NCI-H2029 (cell line): ENCODE data around the gene ABHD5.
A peak's percentile ranks its signal among the peaks of the same experiment; 100 is the strongest.

Source experiments
- DNase-seq: peaks from one replicate; lab custom pipeline; 2025; lab: John Stamatoyannopoulos, UW

ABHD5 gene

GRCh38 chr3:43685921-43686320, 4.8 kb upstream of the ABHD5 start:
- no peak for DNase-seq

GRCh38 chr3:43686333-43686699, 4.4 kb upstream of the ABHD5 start:
- no peak for DNase-seq

GRCh38 chr3:43686700-43687498, 3.8 kb upstream of the ABHD5 start:
- no peak for DNase-seq

GRCh38 chr3:43687499-43687811, 3.3 kb upstream of the ABHD5 start:
- no peak for DNase-seq

- DNase-seq = no peak
Measured at GRCh38 chr3:43688245-43688650, 2.5 kb upstream of the ABHD5 start.

GRCh38 chr3:43689166-43689565, 1.6 kb upstream of the ABHD5 start:
- no peak for DNase-seq

- peak; percentile 27 for DNase-seq
Measured at GRCh38 chr3:43689766-43690399, 855 bp upstream of the ABHD5 start.

GRCh38 chr3:43691120-43691995, 620 bp downstream of the ABHD5 start:
- DNase-seq = peak; percentile 74

- no peak for DNase-seq
Measured at GRCh38 chr3:43692085-43692855, 1.5 kb downstream of the ABHD5 start.

- no peak for DNase-seq
Measured at GRCh38 chr3:43692971-43693370, 2.2 kb downstream of the ABHD5 start.

- DNase-seq = no peak
Measured at GRCh38 chr3:43693594-43693993, 2.9 kb downstream of the ABHD5 start.

- DNase-seq = no peak
Measured at GRCh38 chr3:43695443-43695842, 4.7 kb downstream of the ABHD5 start.

GRCh38 chr3:43695863-43696262, 5.1 kb downstream of the ABHD5 start:
- DNase-seq = no peak

- no peak for DNase-seq
Measured at GRCh38 chr3:43696441-43696840, 5.7 kb downstream of the ABHD5 start.

- DNase-seq = no peak
Measured at GRCh38 chr3:43696881-43697280, 6.1 kb downstream of the ABHD5 start.

GRCh38 chr3:43699864-43700263, 9.1 kb downstream of the ABHD5 start:
- DNase-seq = no peak

GRCh38 chr3:43704697-43705096, 14.0 kb downstream of the ABHD5 start:
- DNase-seq = no peak

GRCh38 chr3:43706342-43706741, 15.6 kb downstream of the ABHD5 start:
- no peak for DNase-seq

- DNase-seq = no peak
Measured at GRCh38 chr3:43707266-43707665, 16.5 kb downstream of the ABHD5 start.

- no peak for DNase-seq
Measured at GRCh38 chr3:43707998-43708397, 17.3 kb downstream of the ABHD5 start.

- DNase-seq = no peak
Measured at GRCh38 chr3:43709022-43709421, 18.3 kb downstream of the ABHD5 start.

- DNase-seq = no peak
Measured at GRCh38 chr3:43710607-43711006, 19.9 kb downstream of the ABHD5 start.
